ENCODE results near the gene IGF2BP2. TPM values are rescaled to one million over a fixed set of nuclear protein-coding genes. Genes with fewer than 3 reads are reported as not detected.

IGF2BP2 gene
- total RNA-seq, 1 donor from 2014 or later = 187 TPM

- Mint-ChIP-seq H3K36me3 (ENCODE audit: insufficient read depth) (no peaks in the 10 kb centered on the region), H3K4me1 (ENCODE audit: low read depth) (peaks cover 6% of the 10 kb centered on the region), H3K27me3 (no peaks in the 10 kb centered on the region), H3K9me3 (ENCODE audit: low read depth) (no peaks in the 10 kb centered on the region), H3K27ac (peak overlapping the region; percentile 26), H3K4me3 (ENCODE audit: low read depth) (no peak overlapping the region)
- DNase-seq (ENCODE audit: low spot score, unreplicated experiment) = no peak
- TF ChIP-seq CTCF (IDR thresholded peaks at IDR 0.05; ENCODE audit: unreplicated experiment) = no peak
Measured at GRCh38 chr3:185865247-185865646, 40.4 kb upstream of the IGF2BP2 start.

- Mint-ChIP-seq H3K4me3 (ENCODE audit: low read depth) (no peak overlapping the region), H3K27me3 (no peaks in the 10 kb centered on the region), H3K4me1 (ENCODE audit: low read depth) (peaks cover 6% of the 10 kb centered on the region), H3K36me3 (ENCODE audit: insufficient read depth) (no peaks in the 10 kb centered on the region), H3K27ac (no peak overlapping the region), H3K9me3 (ENCODE audit: low read depth) (no peaks in the 10 kb centered on the region)
- TF ChIP-seq CTCF (IDR thresholded peaks at IDR 0.05; ENCODE audit: unreplicated experiment) = no peak
- no peak for DNase-seq (ENCODE audit: low spot score, unreplicated experiment)
Measured at GRCh38 chr3:185864767-185865166, 39.9 kb upstream of the IGF2BP2 start.

GRCh38 chr3:185862920-185863319 is 38.1 kb upstream of the IGF2BP2 start:
- DNase-seq (ENCODE audit: low spot score, unreplicated experiment) = no peak
- H3K4me3 Mint-ChIP-seq (ENCODE audit: low read depth) = no peak overlapping the region
- H3K27ac Mint-ChIP-seq = no peak overlapping the region
- no peaks in the 10 kb centered on the region for H3K27me3 Mint-ChIP-seq
- no peaks in the 10 kb centered on the region for H3K36me3 Mint-ChIP-seq (ENCODE audit: insufficient read depth)
- TF ChIP-seq CTCF (IDR thresholded peaks at IDR 0.05; ENCODE audit: unreplicated experiment) = no peak
- no peaks in the 10 kb centered on the region for H3K9me3 Mint-ChIP-seq (ENCODE audit: low read depth)
- H3K4me1 Mint-ChIP-seq (ENCODE audit: low read depth) = peaks cover 6% of the 10 kb centered on the region

GRCh38 chr3:185859294-185859972 is 34.6 kb upstream of the IGF2BP2 start:
- no peak overlapping the region for H3K4me3 Mint-ChIP-seq (ENCODE audit: low read depth)
- no peaks in the 10 kb centered on the region for H3K27me3 Mint-ChIP-seq
- H3K9me3 Mint-ChIP-seq (ENCODE audit: low read depth) = peaks cover 12% of the 10 kb centered on the region
- H3K4me1 Mint-ChIP-seq (ENCODE audit: low read depth) = no peaks in the 10 kb centered on the region
- peaks cover 2% of the 10 kb centered on the region for H3K36me3 Mint-ChIP-seq (ENCODE audit: insufficient read depth)
- no peak for DNase-seq (ENCODE audit: low spot score, unreplicated experiment)
- TF ChIP-seq CTCF (IDR thresholded peaks at IDR 0.05; ENCODE audit: unreplicated experiment) = no peak
- H3K27ac Mint-ChIP-seq = no peak overlapping the region

GRCh38 chr3:185858502-185859225 is 33.8 kb upstream of the IGF2BP2 start:
- Mint-ChIP-seq H3K9me3 (ENCODE audit: low read depth) (peaks cover 12% of the 10 kb centered on the region), H3K27me3 (no peaks in the 10 kb centered on the region), H3K4me3 (ENCODE audit: low read depth) (no peak overlapping the region), H3K36me3 (ENCODE audit: insufficient read depth) (peaks cover 2% of the 10 kb centered on the region), H3K27ac (no peak overlapping the region), H3K4me1 (ENCODE audit: low read depth) (no peaks in the 10 kb centered on the region)
- no peak for DNase-seq (ENCODE audit: low spot score, unreplicated experiment)
- no peak for TF ChIP-seq CTCF (IDR thresholded peaks at IDR 0.05; ENCODE audit: unreplicated experiment)
